GM21381 (cell line): ENCODE data around the gene LINGO3.

Experiments
- ATAC-seq: cut with Tn5 transposase; IDR thresholded peaks from one replicate; pipeline ENCODE4 v1.9.1; 2021; ENCODE audit warnings: mild to moderate bottlenecking, moderate library complexity; ENCODE audit not compliant: unreplicated experiment

LINGO3 gene

DNA sequence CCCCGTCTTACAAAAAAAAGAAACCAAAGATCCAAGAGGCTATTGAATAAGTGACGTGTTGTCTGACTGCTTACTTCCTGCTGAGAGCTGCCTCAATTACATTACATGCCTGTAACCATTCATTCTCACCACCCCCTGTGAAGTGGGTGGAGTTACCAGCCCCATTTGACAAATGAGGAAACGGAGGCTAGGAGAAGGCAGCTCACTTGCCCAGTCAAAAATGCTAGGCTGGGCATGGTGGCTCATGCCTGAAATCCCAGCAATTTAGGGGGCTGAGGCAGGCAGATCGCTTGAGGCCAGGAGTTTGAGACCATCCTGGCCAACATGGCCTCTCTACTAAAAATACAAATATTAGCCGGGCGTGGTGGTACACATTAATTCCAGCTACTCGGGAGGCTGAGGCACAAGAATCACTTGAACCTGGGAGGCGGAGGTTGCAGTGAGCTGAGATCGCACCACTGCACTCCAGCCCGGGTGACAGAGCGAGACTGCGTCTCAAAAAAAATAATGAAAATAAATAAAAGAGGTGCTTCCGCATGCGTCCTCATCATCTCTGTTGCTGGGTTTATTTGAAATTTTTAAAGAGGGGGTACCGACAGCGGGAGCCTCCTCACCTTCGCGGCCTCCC lies 19.9 kb upstream of the LINGO3 start:
- no peak for ATAC-seq

DNA sequence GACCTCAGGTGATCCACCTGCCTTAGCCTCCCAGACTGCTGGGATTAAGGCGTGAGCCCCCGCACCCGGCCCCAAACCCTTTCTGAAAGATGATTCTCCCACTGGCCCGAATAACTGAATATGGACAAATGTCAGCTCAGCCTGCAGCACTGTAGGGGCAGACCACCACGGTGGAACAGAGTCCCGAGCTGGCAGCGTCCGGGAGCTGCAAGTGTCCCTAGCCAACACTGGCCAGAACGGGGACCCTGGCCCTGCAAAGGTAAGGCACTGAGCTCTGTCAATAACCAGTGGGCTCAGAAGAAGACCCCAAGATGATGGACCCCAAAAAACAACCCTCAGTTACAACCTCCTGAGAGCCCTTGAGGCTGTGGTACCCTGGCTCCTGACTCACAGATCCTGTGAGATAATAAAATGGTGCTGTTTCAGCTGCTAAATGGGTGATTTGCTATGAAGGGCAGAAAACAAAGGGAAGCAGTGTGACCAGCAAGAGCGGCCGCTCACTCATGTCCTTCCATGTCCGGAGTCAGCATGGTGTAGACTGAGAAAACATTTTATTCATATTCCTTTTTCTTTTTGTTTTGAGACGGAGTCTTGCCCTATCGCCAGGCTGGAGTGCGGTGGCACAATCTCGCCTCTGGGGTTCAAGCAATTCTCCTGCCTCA lies 18.9 kb upstream of the LINGO3 start:
- ATAC-seq, result no peak

DNA sequence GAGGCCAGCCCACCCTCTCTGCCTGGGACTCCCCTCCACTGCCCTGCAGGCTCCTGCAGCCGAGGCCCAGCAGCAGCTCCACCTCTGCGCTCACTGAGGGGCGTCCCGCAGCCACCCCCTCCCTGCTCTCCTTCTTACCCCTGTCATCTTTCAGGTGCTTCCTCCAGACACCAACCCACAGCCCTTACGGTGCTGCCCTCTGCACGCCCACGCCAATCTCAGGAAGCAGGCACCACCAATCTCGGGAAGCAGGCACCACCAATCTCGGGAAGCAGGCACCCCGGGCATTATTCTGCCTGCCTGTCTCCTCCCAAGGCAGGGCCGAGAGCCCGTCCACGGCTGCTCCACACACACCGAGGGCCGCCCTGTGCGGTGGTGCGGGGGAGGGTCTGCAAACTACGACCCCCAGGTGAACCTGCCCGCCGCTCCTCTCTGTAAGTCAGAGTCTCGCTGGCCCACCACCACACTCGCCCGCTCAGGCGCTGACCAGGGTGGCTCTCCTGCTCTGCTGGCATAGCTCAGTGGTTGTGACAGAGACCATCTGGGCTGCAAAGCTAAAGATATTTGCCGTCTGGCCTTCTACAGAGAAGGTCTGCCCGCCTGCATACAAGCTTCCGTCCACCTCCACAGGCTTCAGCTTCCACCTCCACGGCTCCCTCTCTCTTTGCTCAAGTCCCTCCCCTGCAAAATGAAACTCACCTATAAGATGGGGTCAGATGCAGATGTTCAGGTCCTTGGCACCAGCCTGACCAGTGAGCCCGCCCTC lies 17.5 kb upstream of the LINGO3 start:
- no peak for ATAC-seq

DNA sequence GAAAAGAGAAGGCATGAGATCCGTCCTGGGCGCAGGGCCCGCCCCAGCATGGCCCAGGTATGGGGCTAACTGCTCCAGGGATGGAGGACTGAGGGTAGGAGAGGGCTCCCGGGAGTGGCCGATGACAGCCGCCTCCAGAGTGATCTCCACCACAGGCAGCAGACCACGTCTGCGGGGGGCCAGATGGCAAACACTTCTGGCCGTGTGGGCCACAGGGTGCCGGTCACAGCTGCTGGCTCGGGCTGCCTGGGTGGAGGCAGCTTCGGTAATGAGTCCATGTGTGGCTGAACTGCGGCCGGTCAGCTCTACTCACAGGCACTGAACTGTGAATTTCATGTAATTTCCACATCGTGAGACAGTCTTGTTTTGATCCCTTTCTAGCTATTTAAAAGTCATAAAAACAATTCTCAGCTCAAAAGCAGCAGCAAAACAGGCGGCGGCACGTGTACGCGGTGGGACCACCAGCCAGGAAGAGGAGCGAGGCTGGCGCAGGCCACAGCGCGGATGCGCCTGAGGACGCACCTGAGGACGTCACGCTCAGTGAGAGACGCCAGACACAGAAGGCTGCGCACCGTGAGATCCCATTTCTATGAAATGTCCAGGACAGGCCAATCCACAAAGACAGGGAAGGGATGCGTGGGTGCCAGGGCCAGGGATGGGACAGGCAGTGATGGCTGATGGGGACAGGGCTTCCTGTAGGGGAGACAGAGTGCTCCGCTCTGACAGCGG lies 16.4 kb upstream of the LINGO3 start:
- ATAC-seq, result no peak

DNA sequence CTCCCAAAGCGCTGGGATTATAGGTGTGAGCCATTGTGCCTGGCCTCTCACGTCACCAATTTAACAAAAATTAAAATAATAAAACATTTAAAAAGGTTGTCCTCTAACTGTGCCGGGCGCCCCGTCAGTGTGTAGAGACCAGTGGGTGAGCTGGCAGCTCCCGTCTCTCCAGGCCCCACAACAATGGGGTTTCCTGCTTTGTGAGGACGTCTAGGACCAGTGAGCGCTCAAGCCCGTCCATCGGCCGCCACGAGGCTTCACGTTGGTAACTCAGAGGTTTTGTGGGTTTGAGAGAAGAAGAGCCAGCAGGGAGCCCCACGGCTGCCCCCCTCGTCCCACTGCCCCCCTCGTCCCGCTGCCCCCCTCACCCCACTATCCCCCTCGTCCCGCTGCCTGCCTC lies 15.8 kb upstream of the LINGO3 start:
- no peak for ATAC-seq

DNA sequence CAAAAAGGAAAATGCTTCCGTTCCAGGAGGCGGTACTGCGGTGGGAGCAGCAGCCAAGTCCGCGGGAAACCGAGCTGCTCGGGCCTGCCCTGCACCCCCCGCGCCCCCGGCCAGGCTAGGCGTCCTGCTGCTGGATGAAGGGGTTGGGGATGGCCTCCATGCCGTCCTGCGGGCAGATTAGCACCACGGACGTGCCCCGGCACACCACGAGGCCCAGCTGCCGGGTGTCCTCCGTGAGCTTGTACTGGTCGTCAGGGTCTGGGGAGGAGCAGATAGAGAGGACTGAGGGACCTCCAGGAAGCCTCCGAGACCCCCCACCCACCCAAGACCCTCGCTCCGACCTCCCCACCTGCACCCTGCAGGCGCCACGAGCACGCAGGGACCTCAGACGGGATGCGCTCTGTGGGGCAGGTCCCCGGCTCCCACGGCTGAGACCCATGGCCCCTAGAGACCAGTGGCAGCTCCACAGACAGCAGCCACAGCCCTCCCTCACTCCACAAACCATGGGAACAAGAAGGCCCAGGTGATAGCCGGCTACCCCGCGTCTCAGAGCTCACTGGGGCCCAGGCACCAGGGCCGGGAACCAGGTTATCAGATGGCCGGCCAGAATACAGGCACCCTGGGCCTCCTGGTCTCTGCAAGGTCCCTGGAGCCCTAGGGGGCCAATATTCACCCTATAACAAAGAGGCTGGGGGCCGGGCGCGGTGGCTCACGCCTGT lies 13.8 kb upstream of the LINGO3 start:
- no peak for ATAC-seq

DNA sequence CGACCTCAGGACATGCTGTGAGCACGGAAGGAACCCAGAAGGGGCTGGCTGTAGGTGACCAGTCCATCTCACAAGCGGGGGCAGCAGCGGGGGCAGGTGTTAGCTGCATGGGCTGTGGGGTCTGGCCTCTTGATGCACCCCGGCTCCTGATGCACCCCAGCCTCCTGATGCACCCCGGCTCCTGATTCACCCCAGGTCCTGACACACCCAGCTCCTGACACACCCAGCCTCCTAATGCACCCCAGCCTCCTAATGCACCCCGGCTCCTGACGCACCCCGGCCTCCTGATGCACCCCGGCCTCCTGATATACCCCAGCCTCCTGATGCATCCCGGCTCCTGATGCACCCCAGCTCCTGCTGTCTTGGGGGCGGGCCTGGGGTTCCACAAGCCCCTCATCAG lies 13.0 kb upstream of the LINGO3 start:
- ATAC-seq, result no peak

DNA sequence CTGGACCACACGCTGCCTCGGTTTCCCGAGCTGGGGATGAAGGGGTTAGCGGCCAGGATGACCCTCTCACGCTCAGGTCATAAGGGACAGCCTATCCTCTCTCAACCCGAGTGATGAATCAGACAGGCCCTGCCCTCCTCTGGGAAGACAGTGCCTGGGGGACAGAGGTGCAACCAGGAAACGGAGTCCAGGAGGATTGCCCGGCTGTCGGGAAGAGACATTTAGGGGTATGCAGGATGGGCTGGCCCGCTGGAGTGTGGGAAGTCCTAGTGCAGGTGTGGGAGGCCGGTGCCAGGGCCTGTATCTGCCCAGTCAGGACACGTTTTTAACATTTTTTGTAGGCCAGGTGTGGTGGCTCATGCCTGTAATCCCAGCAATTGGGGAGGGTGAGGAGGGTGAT lies 12.1 kb upstream of the LINGO3 start:
- no peak for ATAC-seq

DNA sequence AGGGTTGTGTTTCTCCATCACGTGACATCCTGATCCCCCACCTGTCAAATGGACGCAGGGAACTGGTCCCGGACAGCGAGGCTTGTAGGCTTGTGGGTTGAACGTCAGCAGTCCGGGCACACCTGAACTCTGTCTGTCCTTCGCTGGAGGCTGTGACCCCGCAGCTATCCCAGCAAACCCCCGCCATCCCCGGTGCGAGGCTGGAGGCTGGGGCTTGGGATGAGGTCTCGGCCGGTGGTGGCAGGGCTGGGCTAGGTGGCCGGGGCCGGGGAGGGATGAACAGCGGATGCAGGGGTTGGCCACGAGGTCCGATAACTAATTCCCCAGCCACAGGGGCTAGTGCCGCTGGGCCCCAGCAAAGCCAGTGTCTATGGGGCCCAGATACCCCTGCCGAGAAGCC lies 11.6 kb upstream of the LINGO3 start:
- ATAC-seq, result no peak

DNA sequence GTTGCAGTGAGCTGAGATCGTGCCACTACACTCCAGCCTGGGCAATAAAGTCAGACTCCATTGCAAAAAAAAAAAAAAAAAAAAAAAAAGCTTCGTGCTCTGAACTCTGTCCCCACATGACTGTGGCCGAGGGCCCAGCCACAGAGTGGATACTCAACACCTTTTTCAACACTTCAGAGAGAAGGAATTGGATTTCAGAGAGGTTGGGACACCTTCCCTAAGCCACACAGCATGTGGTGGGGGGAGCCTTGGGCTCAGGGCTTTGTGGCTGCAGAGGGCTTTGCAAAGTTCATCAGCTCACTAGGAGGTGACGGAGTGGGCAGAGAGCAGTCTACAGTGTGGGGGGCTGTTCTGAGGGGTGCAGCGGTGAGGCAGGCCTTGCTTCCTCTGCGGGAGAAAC lies 11.0 kb upstream of the LINGO3 start:
- no peak for ATAC-seq

DNA sequence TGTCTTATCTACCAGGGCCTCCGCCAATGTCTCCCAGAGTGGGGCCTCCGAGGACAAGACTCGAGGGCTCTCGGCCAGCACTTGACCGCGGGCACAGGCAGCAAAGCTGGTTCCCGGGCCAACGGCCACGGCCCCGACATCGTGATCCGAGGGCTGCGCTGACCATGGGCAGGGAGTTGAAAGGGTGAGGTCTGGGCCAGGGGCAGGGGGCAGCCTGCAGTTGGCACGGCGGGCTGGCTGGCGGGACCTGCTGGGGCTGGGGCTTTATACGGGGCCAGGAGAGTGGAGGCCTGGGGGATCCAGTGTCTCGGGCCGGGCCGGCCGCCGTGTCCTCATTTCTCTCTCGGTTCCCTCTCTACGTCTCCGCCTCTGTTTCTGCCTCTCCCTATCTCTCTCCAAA lies 9.8 kb upstream of the LINGO3 start:
- no peak for ATAC-seq

DNA sequence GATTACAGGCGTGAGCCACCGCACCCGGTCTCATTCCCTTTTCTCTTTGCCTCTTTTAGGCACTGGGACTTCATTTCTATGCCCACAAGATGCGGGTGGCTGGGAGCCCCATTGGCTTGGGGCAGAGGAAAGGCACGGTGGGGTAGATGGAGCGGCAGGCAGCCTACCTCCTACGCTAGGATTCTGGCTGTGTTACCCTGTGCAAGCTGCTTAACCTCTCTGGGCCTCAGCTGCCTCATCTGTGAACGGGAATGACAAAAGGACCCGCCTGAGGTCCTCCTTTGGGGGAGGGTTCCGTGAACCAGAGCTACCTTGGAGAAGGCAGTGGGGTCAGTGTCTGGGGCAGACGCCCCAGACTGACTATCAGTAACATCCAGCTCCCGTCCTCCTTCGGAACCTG lies 9.3 kb upstream of the LINGO3 start:
- no peak for ATAC-seq

DNA sequence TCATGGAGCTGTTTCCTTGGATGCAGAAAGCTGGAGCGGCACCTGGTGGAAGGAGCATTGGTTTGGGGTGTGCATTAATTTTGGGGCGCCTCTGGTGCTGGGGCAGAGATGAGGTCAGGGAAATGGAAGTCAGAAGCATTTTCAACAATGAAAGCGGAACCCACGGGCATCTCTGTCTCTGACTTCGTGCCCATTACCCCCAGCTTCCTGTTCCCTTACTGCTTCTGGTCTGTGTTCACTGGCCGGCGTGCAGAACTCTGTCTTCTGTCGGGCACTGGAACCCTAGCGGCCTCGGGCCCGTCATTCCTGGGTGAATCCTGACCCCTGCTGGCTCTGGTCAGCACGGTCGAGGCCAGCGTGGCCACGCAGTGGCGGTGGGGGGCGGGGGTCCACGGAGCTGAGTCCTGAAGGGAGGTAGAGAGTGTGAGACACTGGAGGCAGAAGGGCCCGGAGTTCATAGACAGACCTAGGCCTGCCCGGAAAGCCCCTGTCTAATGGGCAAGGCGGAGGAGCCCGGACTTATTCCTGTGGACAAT lies 7.9 kb upstream of the LINGO3 start:
- no peak for ATAC-seq

DNA sequence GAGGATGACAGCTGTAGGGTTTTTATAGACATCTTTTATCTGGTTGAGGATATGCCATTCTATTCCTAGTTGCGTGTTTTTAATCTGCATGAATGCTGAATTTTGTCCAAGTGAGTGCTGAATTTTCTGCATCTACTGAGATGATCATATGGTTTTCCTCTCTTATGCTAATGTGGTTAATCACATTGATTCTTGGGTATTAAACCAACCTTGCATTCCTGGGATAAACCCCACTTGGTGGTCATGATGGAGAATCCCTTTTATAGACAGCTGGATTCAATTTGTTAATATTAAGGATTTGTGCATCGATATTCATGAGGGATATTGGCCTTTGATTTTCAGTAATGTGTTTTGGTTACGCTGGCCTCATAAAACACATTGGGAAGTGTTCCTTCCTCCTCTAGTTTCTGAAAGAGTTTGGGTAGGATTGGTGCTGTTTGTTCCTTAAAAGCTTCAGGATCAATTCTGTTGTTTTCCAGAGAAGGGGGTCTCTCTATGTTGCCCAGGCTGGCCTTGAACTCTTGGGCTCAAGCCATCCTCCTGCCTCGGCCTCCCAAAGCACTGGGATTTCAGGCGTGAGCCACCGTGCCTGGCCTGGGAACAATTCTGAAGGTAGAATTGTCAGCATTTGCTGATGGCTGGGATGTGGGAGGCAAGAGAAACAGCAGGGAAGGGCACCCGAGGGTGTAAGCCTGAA lies 7.3 kb upstream of the LINGO3 start:
- no peak for ATAC-seq

DNA sequence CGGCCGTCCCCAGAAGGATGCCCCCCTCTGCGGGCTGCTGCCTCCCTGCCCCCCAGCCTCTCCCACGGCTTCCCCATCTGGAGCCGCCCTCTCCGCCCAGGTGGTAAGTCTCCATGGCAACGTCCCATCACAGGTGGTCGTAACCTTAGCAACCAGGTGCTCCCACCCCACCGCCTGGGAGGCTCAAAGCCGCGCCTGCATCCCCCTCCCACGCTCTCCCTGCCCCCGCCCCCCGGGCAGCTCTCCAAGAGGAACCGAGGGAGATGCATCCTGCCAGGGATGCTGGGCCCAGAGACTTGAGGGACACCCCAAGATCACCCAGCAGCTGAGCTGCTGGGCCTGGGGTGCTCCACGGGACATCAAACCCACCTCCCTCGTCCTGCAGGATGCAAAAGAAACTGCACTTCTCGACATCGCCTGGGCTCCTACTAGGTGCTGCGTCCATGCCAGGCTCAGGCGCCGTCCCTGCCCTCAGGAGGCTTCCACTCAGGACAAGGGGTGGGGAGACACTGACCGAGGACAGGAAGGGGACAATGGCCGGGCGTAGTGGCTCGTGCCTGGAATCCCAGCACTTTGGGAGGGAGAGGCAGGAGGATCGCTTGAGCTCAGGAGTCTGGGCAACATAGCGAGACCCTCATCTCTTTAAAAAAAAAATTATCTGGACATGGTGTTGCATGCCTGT lies 5.0 kb upstream of the LINGO3 start:
- no peak for ATAC-seq

DNA sequence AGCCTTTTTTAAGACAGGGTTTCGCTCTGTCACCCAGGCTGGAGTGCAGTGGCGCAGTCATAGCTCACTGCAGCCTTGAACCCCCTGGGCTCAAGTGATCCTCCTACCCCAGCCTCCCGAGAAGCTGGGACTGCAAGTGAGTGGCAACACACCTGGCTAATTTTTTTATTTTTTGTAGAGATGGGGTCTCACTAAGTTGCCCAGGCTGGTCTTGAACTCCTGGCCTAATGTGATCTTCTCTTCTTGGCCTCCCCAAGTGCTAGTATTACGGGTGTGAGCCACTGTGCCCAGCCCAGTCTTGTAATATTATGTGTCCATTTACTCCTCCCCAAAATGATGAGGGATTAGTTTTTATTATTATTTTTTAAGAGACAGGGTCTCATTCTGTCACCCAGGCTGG lies 3.1 kb upstream of the LINGO3 start:
- no peak for ATAC-seq

DNA sequence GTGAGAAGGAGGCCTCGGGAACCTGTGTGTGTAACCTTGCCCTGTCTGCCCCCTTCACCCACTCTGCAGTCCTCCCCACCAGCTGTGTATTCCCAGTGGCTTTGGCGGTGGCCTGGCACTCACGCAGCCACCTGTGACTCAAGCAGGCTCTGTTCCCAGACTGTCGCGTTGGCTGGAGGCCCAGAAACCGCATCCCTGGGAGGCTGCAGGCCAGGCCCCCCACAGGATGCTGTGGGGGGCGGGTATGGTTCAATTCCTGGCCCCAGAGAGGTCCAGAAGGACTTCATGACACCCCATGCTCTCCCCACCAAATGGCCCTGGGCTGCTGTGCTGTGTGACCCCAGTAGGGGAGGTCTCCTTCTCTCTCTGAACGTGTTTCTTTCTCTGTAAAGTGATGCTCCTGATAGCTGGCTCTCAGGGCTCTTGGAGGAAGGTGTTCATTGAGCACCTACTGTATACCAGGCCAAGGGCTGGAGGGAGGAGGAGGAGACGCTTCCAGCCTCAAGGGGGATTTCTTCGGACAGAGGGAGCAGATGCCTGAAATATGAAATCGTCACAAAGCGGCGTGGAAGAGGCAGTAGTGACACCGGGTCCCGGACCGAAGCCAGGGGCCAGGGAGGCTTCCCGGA lies 1.9 kb upstream of the LINGO3 start:
- no peak for ATAC-seq

DNA sequence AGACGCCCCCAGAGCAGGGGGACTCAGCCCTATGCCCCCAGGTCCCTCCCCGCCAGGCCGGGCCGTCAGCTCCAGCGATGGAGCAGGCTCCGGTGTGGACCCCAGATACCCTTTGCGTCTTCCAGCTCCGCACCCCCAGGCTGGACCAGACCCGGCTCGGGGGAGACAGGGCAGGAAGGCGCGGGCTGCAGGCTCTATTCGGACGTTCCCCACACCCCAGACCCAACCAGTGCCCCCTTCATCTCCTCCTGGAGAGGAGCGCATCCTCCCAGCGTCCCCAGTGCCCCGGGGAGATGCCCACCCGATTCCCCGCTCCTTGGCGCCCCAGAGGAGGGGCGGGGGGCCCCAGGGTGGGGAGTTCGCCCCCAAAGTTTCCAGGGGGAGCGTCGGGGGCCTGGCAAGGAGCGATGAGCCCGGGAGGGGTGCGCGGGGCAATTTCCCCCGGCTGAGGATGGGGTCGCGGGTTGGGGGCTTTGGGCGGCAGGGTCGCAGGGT lies 389 bp downstream of the LINGO3 start:
- no peak for ATAC-seq

DNA sequence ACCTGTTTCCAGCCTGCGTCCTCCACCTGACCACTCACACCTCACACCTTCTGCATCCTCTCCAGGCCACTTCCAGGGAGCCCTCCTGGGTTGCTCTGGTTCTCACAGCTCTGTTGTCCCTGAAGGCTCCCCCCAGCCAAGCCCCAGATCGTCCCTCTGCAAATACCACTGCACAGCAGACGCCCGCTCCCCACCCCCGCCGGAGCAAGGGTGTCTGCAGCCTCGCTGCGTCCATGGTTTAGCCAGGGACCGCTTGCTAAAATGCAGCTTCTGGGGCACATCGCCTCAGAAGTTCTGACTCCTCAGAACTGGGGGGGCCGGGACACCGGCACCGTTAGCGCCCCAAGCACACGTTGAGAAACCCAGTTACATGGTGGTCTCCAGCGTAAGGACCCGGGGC lies 983 bp downstream of the LINGO3 start:
- no peak for ATAC-seq
